GM15510 (cell line): ENCODE measurements around the gene FOXP2.

ENCODE experiments used
- POLR2A ChIP-seq: IDR thresholded peaks from 3 replicates; pipeline ENCODE4 v1.6.1; 2011; ENCODE audit warnings: borderline replicate concordance; ENCODE audit not compliant: insufficient read length; ENCODE audit errors: extremely low read depth

The FOXP2 gene

GRCh38 chr7:114460021-114460420 is 45.4 kb downstream of the FOXP2 start:
- no peak for TF ChIP-seq POLR2A

DNA sequence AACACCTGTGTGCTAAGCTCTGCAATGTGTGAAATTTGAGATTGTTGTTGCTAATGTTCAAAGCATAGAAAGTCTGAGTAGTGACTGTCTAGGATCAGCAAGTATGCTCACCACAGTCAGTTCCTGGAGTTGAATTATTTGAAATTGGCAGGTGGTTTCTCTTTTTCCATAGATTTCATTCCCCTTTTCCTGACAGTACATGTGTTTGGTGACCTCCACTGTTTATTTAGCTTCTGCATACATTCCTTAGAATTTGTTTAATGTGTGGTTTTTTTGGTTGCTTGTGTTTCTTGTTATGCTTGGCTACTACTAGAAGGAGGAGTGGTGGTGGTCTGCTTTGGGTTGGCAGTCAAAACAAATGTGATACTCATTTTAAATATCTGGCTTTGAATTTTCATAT is 52.3 kb downstream of the FOXP2 start:
- TF ChIP-seq POLR2A, result no peak

GRCh38 chr7:114468844-114469243 is 54.2 kb downstream of the FOXP2 start:
- no peak for TF ChIP-seq POLR2A

DNA sequence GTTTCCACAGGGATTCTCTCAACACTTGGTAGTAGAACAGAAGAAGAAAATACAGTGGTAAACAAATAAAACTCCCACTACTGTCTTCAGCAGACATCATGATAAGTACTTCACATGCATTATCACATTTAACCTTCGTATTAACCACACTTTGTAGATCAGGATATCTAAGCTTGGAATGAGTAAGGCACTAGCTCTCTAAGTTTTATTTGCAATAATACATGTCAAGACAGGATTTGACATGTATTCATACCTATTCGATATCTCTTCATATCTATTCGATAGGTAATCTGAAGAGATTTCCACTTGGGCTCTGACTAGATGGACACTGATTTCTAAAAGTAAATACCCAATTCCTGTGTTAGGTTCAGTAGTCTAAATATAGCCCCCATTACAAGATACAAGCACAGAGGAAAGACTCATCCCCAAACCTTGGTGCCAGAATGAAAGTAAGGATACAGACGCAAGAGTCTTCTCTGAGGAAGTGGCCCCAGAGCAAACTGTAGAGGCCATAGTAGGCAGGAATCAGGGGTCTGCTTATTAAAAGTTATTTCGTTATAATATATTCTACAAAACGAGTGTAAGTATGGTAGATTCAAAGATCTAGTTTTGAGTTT is 58.4 kb downstream of the FOXP2 start:
- no peak for TF ChIP-seq POLR2A

DNA sequence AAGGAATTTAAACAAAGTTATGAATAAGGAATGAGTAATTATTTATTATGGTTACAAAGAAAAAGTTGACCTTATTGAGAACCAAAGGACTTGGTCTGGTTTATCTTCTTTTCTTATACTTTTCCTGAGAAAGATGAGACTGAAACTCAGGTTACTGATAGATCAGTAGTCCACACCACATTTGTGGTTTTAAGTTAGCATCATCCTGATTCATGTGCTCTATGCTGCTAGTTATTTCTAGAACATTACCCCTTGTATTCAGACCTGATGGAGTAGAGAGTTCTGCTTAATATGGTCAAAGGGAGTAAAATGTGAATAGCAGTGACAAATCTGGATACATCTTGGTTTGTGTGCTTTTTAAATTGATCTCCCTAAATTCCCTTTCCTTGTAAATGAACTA is 63.8 kb downstream of the FOXP2 start:
- no peak for TF ChIP-seq POLR2A

GRCh38 chr7:114481999-114482398 is 67.4 kb downstream of the FOXP2 start:
- TF ChIP-seq POLR2A, result no peak

DNA sequence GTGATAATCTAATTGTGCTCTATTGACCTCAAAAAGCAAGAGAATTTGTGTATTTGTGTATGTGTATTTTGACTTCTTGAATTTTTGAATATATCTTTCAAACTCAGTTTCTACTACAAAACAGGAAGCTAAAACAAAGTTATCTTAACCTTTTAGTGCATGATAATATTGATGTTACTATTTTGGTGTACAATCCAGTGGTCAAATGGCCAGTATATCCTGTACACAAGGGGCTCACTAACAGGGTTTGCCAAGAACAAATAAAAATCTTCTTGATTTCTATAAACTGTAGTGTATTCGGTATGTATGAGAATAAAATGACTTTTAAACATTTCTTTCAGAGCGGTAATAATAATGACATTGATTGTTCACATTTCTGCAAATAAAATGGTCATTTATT is 69.6 kb downstream of the FOXP2 start:
- TF ChIP-seq POLR2A, result no peak

- no peak for TF ChIP-seq POLR2A
Observed at GRCh38 chr7:114487174-114487573, 72.6 kb downstream of the FOXP2 start.

DNA sequence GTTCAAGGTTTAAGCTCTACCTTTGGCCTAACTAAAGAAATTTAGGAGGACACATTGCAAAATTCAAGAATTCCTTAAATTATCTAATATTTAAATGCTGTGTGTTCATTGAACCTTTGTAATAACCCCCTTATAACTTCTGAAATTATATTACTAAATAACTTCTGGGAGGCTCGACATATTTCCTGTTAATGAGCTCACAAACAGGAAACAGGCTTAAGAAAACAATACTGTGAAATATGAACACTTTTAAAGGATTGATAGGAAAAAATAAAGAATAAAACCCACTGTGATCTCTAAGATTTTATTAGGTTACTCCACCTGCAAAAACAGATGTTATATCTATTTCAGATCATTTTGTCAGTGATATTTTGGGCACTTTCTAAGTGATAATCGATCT is 74.1 kb downstream of the FOXP2 start:
- no peak for TF ChIP-seq POLR2A

GRCh38 chr7:114502454-114503254 is 88.0 kb downstream of the FOXP2 start:
- no peak for TF ChIP-seq POLR2A

DNA sequence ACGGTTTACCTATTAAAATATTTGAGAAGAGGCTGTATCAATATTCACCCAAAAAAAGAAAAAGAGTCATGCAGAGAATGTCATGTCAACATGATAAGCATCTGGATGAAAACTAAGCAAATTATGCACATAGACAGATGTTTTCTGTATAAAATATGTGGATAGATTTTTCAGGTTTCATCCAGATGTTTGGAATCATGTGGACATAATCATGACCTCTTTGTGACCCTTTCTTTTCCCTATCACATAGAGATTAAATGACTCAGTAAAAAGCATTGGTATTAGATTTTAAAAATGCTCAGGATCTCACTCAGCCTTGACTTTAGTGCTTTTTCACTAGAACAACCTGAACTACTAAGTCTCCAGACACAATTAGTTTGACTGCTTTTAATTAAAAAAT is 90.0 kb downstream of the FOXP2 start:
- no peak for TF ChIP-seq POLR2A

- TF ChIP-seq POLR2A, result no peak
Observed at GRCh38 chr7:114507381-114507780, 92.8 kb downstream of the FOXP2 start.

DNA sequence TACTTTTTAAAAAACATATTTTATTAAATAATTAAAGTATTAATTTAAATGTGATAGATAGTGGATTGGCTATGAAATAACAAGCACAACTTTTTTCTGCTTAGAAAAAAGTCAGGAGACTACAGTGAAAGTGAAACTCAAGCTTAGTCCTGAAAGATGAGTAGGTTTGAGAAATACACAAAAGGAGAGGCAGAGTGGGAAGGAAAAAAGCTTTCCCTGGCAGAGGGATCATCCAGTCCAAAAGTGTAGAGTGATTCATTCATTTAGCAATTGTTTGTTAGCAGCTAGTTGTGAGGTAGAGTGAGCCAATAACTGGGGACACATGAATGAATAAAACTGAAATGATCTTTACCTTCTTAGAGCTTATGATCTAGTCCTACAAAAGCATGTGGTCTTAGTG is 93.5 kb downstream of the FOXP2 start:
- no peak for TF ChIP-seq POLR2A

DNA sequence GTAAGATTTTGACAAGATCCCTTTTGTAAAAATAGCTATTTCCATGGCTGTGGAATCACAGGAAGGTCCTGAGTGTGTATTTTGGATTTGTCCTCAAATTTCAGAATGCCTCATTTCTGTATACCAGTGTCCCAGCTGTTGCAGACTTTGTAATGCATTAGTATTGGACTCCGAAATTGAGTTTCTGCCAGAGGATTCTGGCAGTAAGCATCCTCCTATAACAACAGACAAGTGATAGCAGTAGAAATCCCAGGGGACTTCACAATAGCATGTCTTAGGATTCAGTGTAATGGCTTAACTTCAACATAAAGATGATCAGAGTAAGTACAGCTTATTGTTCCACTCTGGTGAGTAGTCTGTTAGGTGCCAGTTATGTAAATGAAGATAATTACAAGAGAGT is 104.6 kb downstream of the FOXP2 start:
- TF ChIP-seq POLR2A, result no peak

DNA sequence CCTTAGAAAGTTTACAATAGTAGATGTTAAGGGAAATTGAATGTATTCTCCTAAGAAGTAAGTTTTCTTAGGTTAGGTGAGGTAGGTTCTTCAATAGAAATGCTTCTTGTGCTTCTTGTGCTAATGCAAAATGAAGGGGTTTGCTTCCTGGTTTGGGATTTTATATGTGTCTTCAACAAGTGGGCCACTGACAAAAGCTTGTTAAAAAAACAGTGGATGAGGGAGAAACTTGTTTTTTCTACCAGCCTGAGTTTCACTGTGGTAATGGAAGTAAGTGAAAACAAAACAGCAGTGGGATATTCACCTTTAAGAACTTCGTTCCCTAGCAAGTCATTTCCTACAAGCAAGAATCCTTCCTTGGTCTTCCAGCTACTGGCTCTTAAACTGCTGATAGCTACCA is 107.5 kb downstream of the FOXP2 start:
- no peak for TF ChIP-seq POLR2A

GRCh38 chr7:114527589-114527988 is 113.0 kb downstream of the FOXP2 start:
- TF ChIP-seq POLR2A, result no peak

DNA sequence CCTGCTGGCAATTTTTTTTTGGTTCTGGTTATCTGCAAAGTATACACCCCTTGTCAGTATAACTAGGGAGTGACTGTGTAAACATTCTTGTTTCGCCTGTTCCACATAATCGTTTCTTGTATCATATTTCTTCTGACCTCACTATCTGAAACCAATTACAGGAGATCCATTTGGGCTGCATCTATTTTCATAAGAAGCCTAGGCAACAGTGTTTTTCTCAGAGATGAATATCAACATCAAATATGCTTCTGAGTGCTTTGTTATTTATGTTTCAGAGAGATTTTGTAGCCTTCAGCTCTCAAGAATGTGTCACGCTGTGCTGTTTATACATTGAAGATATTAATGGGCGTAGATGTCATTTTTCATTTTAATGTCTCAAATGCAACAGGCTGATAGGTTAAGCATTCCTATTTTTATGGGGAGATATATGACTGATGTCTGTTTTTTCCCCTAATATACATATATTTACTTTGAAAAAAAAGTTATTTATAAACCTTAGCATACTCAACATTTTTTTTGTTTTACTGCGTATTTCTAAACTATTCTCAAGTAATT is 115.5 kb downstream of the FOXP2 start:
- TF ChIP-seq POLR2A, result no peak

GRCh38 chr7:114531326-114531725 is 116.7 kb downstream of the FOXP2 start:
- no peak for TF ChIP-seq POLR2A
